ENCODE measurements around the gene CILP2. TPM values are rescaled to one million over a fixed set of nuclear protein-coding genes. Genes with fewer than 3 reads are reported as not detected.
A peak's percentile ranks its signal among the peaks of the same experiment; 100 is the strongest.

The CILP2 gene
- total and polyA plus RNA-seq, 12 donors, result 0.07 to 0.61 (median 0.21) TPM; not detected in 2

DNA sequence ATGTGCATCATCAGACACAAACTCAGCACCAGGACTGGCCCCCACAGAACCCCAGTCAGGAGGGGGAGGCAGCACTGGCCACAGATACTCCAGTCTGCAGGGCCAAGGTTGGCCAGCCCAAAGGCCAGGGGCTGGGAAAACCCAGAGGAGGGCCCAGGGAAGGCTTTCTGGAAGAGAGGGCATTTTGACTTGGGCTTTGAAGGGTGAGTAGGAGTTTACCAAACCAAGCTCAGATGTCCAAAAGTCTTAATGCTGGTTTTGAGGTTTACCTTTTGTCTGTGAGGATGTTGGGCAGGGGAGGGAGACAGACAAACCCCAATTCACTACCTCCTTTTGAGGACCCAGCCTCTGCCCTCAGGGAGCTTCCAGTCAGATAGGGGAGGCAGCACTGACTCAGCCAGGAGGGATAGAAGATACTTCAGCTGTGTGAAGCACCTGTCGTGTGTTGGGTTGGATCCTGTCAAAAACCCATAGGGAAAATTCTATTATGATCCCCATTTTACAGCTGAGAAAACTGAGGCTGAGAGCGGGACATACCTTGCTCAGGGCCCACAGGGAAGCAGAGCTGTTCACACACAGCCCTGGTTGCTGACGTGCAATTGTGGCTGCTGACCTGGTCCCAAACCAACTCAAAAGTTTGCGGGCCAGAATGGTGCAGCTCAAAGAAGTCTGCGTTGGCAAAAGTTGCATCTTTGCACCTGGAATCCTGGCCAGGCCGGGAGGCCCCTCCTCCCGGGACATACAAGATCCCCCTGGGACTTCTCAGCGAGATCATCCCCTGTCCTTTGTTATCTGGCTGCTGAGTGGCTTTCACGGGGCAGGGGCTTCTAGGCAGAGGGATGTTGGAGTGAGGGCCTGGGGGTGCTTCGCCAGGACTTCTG lies 13.1 kb downstream of the CILP2 start:
- H3K27ac ChIP-seq, result no peak overlapping the region
- H3K9me3 ChIP-seq, result peaks cover 0 to 4% (median 0%) of the 10 kb centered on the region in 11 donors
- no peak overlapping the region for H3K4me3 ChIP-seq
- H3K4me1 ChIP-seq, result peaks cover 0 to 23% (median 15%) of the 10 kb centered on the region in 9 donors
- no peak for ATAC-seq
- peaks cover 0 to 28% (median 21%) of the 10 kb centered on the region in 7 donors for H3K27me3 ChIP-seq
- no peak for DNase-seq
- 68 to 74% methylated on average over 10 of the region's 10 CpGs for WGBS, 2 donors
- H3K36me3 ChIP-seq, result no peaks in the 10 kb centered on the region
- no peak for TF ChIP-seq CTCF (IDR thresholded peaks at IDR 0.05)
- intact Hi-C loops (cut with DNase I), result no loop called here

DNA sequence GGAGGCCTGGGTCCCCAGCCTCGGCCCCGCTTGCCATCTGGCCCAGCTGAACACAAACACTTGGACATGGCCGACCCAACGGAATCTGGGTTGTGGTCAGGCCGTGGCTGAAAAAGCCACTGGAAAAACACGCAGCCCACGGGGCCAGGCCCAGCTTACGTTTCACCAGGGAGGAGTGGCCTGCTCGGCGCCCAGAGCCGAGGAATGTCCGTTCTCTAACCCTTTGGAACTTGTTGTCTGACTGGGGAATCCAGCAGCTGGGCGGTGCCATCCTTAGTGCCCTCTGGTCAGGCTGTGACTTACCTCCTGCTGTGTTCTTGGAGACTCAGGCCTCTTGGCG lies 13.8 kb downstream of the CILP2 start:
- Histone ChIP-seq H3K9me3 (peaks cover 0 to 4% (median 0%) of the 10 kb centered on the region in 11 donors), H3K36me3 (no peaks in the 10 kb centered on the region), H3K27me3 (peaks cover 0 to 25% (median 16%) of the 10 kb centered on the region in 7 donors), H3K27ac (no peak overlapping the region), H3K4me1 (peaks cover 0 to 18% (median 11%) of the 10 kb centered on the region in 9 donors), H3K4me3 (no peak overlapping the region)
- WGBS, 2 donors, result 75 to 76% methylated on average over 14 of the region's 14 CpGs
- TF ChIP-seq CTCF (IDR thresholded peaks at IDR 0.05), result no peak
- no peak for ATAC-seq
- intact Hi-C loops (cut with DNase I), result loop anchor here in 1 of 10 donors (2.0 kb wide), 1 partner anchor 19 kb away; no protein-coding TSS in a partner anchor
- DNase-seq, result no peak

GRCh38 chr19:19552798-19553197 lies 14.7 kb downstream of the CILP2 start:
- intact Hi-C loops (cut with DNase I), result loop anchor here in 1 of 10 donors (2.0 kb wide), 1 partner anchor 20 kb away; no protein-coding TSS in a partner anchor
- peaks cover 0 to 22% (median 10%) of the 10 kb centered on the region in 7 donors for H3K27me3 ChIP-seq
- no peak overlapping the region for H3K27ac ChIP-seq
- no peak for DNase-seq
- H3K4me3 ChIP-seq, result no peak overlapping the region
- TF ChIP-seq CTCF (IDR thresholded peaks at IDR 0.05), result peak; percentile 25 to 66 (median 48)
- WGBS, 2 donors, result 38 to 50% methylated on average over 6 of the region's 6 CpGs
- H3K36me3 ChIP-seq, result no peaks in the 10 kb centered on the region
- peak in 2 of 8 donors; percentile 34 to 42 for ATAC-seq
- H3K9me3 ChIP-seq, result peaks cover 0 to 4% (median 0%) of the 10 kb centered on the region in 11 donors
- H3K4me1 ChIP-seq, result peaks cover 0 to 9% (median 5%) of the 10 kb centered on the region in 9 donors

DNA sequence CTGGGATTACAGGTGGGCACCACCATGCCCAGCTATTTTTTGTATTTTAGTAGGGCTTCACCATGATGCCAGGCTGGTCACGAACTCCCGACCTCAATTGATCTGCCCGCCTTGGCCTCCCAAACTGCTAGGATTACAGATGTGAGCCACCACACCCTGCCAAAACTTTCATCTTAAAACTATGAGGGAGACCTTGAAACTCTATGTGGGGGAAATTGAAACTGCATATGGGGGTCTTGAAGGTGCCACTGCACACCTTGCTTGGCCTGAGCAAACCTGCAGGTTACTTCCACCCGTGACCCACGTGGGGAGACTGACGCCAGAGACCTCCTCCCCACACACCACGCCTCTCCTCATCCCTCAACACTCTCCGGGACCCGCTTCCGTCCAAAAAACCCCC lies 15.6 kb downstream of the CILP2 start:
- TF ChIP-seq CTCF (IDR thresholded peaks at IDR 0.05), result no peak
- intact Hi-C loops (cut with DNase I), result loop anchor here in 2 of 10 donors (2.0 kb wide), 1 partner anchor 21 kb away; no protein-coding TSS in a partner anchor
- Histone ChIP-seq H3K4me3 (no peak overlapping the region), H3K36me3 (no peaks in the 10 kb centered on the region), H3K27me3 (peaks cover 0 to 22% (median 10%) of the 10 kb centered on the region in 7 donors), H3K27ac (no peak overlapping the region), H3K9me3 (peaks cover 0 to 4% (median 0%) of the 10 kb centered on the region in 11 donors), H3K4me1 (peaks cover 0 to 8% (median 0%) of the 10 kb centered on the region in 9 donors)
- DNase-seq (no peak), ATAC-seq (no peak)
- WGBS, 2 donors, result 85 to 94% methylated on average over 10 of the region's 10 CpGs
